Transverse colon (tissue), 3 donors: ENCODE results near the gene WIZ.

Source experiments
- EP300 ChIP-seq: sonication (generic); formaldehyde crosslinking; IDR thresholded peaks from one replicate; pipeline ENCODE4 v1.6.1; 2017; ENCODE audit warnings: antibody characterized with exemption, low read depth
- POLR2A ChIP-seq: fragments of 450-650 bp; IDR thresholded peaks from one replicate; pipeline ENCODE4 v1.6.1; 2016; ENCODE audit warnings: antibody characterized with exemption, mild to moderate bottlenecking, moderate library complexity
- TF ChIP-seq, protein P1 (sequence below), 5 experiments: fragments of 200-600 bp in 3 of 5; fragments of 450-650 bp in 2 of 5; sonication (generic) in 3 of 5; IDR thresholded peaks; 1 replicate in 2 of 5; 2 replicates in 3 of 5; pipeline ENCODE4 v1.5.1; 2016 to 2017; ENCODE audit warnings: antibody characterized with exemption in 5 of 5, inconsistent platforms in 3 of 5, mild to moderate bottlenecking in 2 of 5, moderate library complexity in 1 of 5

DNA sequence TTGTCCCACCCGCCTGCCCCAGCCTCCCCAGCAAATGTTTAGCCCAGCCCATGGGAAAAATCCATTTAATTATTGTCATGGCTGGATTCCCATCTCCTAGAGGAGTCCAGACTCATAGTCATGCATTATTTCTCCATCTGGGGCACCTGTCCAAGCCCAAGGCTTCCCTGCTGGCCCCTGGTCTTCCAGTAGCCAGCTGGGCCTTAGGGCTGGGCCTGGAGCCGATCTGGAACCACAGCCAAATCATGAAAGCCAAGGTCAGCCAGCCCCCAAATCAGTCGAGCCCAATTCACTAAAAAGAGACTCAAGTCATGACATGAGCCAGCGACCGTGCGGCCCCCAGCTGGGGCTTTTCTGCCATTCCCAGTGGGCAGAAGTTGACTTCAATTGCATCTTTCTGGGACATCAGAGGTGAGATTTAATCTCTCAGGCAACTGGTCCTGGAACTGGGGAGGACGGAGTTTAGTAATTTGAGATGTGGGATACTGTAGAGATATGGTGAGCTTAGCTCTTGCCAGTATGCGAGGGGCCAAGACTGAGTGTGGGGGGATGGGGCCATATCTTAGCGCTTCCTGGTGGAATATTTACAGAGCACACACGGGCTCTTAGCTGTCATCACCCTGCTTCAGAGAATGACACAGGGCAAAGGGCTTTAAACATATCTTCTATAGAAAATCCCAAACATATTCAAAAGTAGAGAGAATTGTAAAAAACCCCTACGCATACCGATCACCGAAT, 38.9 kb upstream of the WIZ start:
- TF ChIP-seq EP300 = no peak
- TF ChIP-seq, protein P1, sequence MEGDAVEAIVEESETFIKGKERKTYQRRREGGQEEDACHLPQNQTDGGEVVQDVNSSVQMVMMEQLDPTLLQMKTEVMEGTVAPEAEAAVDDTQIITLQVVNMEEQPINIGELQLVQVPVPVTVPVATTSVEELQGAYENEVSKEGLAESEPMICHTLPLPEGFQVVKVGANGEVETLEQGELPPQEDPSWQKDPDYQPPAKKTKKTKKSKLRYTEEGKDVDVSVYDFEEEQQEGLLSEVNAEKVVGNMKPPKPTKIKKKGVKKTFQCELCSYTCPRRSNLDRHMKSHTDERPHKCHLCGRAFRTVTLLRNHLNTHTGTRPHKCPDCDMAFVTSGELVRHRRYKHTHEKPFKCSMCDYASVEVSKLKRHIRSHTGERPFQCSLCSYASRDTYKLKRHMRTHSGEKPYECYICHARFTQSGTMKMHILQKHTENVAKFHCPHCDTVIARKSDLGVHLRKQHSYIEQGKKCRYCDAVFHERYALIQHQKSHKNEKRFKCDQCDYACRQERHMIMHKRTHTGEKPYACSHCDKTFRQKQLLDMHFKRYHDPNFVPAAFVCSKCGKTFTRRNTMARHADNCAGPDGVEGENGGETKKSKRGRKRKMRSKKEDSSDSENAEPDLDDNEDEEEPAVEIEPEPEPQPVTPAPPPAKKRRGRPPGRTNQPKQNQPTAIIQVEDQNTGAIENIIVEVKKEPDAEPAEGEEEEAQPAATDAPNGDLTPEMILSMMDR (IDR thresholded peaks at IDR 0.05) = no peak
- no peak for TF ChIP-seq POLR2A
